ENCODE results near the gene SETMAR.

Gene SETMAR

DNA sequence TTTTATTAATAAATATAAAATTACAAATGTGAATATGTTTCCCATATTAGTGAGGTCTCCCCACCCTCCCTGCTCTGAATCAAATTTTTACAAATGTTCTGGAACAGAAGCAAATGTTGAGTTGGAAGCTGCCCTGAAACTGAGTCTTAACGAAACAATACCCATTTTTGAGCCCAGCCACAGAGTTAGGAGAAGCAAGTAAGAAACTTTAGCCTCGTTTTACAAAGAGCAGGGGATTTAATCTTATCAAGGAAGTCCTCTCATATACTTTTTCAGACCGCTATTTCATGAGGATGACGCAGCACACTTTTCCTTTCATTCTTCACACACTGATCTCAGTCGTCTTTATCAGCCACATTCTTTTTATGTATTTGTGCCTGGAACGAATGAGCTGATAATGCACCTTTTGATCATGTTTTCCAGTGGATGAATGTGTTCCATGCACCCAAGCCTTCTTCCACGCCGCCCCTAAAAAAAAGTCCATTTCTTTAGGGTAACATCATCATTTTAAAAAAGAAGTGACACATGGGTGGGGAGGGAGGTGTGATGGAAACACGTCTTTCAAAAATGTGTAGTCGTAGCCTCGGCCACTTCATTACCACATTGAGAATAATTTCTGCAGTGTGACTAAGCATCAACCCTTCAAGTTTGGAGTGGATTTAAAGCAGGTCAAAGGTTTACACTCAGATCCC, 48.1 kb downstream of the SETMAR start:
- no peak for DNase-seq

GRCh38 chr3:4351872-4352271, 48.7 kb downstream of the SETMAR start:
- no peak for DNase-seq

- DNase-seq = peak; percentile 57
These were observed 52.4 kb downstream of the SETMAR start for GRCh38 chr3:4355401-4356219.

DNA sequence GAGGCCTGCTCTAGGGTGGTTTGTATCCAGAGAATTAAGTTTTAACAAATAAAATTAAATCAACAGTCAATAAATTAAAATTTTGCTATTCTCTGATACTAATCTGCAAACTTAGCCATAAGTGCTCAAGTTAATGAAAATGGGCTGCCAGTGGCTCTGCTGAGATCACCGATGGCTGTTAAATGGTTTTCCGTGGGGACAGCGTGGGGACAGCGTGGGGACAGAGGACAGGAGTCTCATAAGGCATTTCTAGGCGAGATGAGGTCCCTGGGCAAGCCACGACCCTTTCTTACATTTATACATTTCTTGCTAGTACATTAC, 53.0 kb downstream of the SETMAR start:
- DNase-seq = peak; percentile 32

- DNase-seq = peak; percentile 35
These were observed 53.6 kb downstream of the SETMAR start for GRCh38 chr3:4356546-4357410.

DNA sequence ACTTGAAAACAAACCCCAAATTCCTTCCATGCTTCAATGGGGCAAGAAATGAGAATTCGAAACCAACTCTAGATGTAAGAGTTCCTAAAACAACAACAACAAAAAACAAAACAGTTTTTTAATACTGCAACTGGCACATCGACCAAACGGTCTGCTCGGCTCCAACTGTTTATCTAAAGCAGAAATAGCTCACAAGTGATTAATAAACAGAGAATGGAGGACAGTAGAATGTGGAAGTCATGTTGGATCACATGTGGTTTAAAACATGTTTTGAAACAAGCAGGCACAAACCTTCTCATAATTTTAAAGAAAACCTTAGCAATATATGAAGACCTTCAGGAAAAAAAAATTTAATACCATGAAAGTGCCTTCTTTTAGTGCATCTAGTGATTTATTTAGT, 55.1 kb downstream of the SETMAR start:
- DNase-seq = no peak

GRCh38 chr3:4359805-4360502, 56.8 kb downstream of the SETMAR start:
- DNase-seq = no peak

DNA sequence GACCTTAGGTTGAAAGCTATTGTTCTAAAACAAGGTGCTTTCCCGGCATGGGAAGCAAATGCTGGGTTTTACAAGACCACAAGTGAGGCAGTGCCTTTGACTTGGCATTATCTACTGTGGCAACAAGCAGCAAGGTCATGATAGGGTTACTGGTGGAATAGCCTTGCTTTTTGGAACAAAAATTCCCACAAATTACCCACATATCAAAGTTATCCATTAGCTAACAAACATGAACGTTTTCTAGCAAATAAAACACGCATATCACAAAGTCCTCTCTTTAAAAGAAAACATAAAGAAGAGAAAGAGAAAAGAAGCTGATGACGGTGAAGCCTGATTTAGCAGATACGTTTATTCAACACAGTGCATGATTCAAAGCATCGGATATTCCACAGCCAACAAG, 57.6 kb downstream of the SETMAR start:
- DNase-seq = no peak

DNA sequence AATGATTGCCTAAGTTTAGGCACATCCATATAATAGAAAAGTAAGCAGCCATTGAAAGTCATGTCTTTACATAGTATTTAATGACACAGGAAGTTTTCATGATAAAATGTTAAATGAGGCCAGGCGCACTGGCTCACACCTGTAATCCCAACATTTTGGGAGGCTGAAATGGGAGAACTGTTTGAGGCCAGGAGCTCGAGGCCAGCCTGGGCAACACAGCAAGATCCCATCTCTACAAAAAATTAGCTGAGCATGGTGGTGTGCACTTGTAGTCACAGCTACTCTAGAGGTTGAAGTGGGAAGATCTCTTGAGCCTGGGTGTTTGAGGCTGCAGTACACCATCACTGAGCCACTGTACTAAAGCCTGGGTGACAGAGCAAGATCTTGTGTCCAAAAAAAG, 59.4 kb downstream of the SETMAR start:
- DNase-seq = no peak

Data from right kidney (tissue), 1 donor.